Subcutaneous adipose tissue (tissue), 4 donors: ENCODE measurements around the gene EBP. TPM values are rescaled to one million over a fixed set of nuclear protein-coding genes. Genes with fewer than 3 reads are reported as not detected.

Experiments
- CTCF ChIP-seq: fragments of 450-650 bp; IDR thresholded peaks from one replicate; pipeline ENCODE4 v1.5.1; 2016; ENCODE audit warnings: low read depth, mild to moderate bottlenecking, control low read depth, antibody characterized with exemption, moderate library complexity
- total RNA-seq, 4 donors: library from RNA; depleted of rRNA; stranded (reverse); fragments of >200 nt; gene quantifications; one replicate each; pipeline ENCODE4 v1.1.0, GENCODE V29; 2016

The EBP gene
- total RNA-seq, 4 donors from 2014 or later = 6.0 to 33.5 (median 15.3) TPM

GRCh38 chrX:48514868-48515460 lies 6.6 kb upstream of the EBP start:
- no peak for TF ChIP-seq CTCF

GRCh38 chrX:48515842-48516241 lies 5.8 kb upstream of the EBP start:
- TF ChIP-seq CTCF = no peak

GRCh38 chrX:48516285-48516684 lies 5.3 kb upstream of the EBP start:
- no peak for TF ChIP-seq CTCF

GRCh38 chrX:48516987-48517386 lies 4.6 kb upstream of the EBP start:
- no peak for TF ChIP-seq CTCF

GRCh38 chrX:48520455-48520854 lies 1.2 kb upstream of the EBP start:
- no peak for TF ChIP-seq CTCF

- TF ChIP-seq CTCF = no peak
Measured at GRCh38 chrX:48520976-48521352, 644 bp upstream of the EBP start.

GRCh38 chrX:48522291-48522690 lies 683 bp downstream of the EBP start:
- no peak for TF ChIP-seq CTCF
